Gastroesophageal sphincter (tissue), 3 donors: Measurements from ENCODE around the gene ERFL.

Source experiments
- POLR2A ChIP-seq, 2 donors: fragments of 450-650 bp; IDR thresholded peaks; one replicate each; pipeline ENCODE4 v1.6.1; 2017; ENCODE audit warnings: antibody characterized with exemption in 2 of 2, mild to moderate bottlenecking in 2 of 2, moderate library complexity in 1 of 2
- TF ChIP-seq, protein P1 (sequence below), 4 experiments: fragments of 200-600 bp in 2 of 4; fragments of 450-650 bp in 2 of 4; sonication (generic) in 1 of 4; IDR thresholded peaks; one replicate each; pipeline ENCODE4 v1.5.1; 2017 to 2019; ENCODE audit warnings: antibody characterized with exemption in 4 of 4, mild to moderate bottlenecking in 2 of 4, moderate library complexity in 2 of 4

DNA sequence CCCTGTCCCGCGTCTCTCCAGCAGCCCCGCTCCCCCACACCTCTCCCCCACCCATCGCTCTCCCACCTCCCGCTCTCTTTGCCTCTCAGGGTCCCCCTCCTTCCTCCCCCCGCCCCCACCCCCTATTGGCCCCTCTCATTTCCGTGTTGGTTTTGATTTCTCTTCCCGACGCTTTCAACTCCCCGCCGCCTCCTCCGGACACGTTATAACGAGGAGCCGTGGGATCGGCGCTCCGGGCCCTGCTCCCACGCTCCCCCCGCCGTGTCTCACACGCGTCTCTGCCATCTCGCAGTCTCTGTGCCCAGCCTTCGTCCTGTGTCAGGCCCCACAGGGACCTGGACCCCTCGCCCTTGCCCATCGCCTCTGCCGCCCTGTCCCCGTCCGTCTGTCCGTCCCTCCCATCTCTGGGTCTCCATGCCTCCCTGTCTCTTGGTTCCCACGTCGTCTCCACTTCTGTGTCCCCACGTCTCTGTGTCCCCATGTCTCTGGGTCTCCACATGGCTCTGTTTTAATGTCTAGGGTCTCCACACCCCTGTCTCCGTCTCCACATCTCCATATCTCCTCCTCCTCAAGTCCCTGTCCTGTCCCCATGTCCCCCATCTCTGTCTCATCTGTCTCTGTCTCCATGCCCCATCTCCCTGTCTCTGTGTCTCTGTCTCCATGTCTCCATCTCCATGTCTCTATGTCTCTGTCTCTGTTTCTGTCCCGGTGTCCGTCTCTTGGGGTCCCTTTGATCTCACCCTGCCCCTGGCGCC is 13.1 kb downstream of the ERFL start:
- TF ChIP-seq, protein P1, sequence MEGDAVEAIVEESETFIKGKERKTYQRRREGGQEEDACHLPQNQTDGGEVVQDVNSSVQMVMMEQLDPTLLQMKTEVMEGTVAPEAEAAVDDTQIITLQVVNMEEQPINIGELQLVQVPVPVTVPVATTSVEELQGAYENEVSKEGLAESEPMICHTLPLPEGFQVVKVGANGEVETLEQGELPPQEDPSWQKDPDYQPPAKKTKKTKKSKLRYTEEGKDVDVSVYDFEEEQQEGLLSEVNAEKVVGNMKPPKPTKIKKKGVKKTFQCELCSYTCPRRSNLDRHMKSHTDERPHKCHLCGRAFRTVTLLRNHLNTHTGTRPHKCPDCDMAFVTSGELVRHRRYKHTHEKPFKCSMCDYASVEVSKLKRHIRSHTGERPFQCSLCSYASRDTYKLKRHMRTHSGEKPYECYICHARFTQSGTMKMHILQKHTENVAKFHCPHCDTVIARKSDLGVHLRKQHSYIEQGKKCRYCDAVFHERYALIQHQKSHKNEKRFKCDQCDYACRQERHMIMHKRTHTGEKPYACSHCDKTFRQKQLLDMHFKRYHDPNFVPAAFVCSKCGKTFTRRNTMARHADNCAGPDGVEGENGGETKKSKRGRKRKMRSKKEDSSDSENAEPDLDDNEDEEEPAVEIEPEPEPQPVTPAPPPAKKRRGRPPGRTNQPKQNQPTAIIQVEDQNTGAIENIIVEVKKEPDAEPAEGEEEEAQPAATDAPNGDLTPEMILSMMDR (IDR thresholded peaks at IDR 0.05), result no peak
- no peak for TF ChIP-seq POLR2A (IDR thresholded peaks at IDR 0.05)
